ENCODE results near the gene CLIP2.

Gene CLIP2

GRCh38 chr7:74420006-74420405 is 130.8 kb downstream of the CLIP2 start:
- TF ChIP-seq RAD21 (IDR thresholded peaks at IDR 0.05; ENCODE audit: low read depth), result no peak

GRCh38 chr7:74424291-74424880 is 135.2 kb downstream of the CLIP2 start:
- TF ChIP-seq TCF12 (IDR thresholded peaks at IDR 0.05; ENCODE audit: low read depth) (no peak), YY1 (IDR thresholded peaks at IDR 0.05; ENCODE audit: low read depth) (no peak), CREB1 (IDR thresholded peaks at IDR 0.05; ENCODE audit: low read depth) (no peak), TEAD4 (IDR thresholded peaks at IDR 0.05) (no peak), EGR1 (IDR thresholded peaks at IDR 0.05) (no peak), FOXM1 (IDR thresholded peaks at IDR 0.05; ENCODE audit: borderline replicate concordance, low read depth) (no peak), CEBPB (IDR thresholded peaks at IDR 0.05) (no peak), RAD21 (IDR thresholded peaks at IDR 0.05; ENCODE audit: low read depth) (no peak)

- no peak for TF ChIP-seq EGR1 (IDR thresholded peaks at IDR 0.05)
- no peak for TF ChIP-seq YY1 (IDR thresholded peaks at IDR 0.05; ENCODE audit: low read depth)
- no peak for TF ChIP-seq TEAD4 (IDR thresholded peaks at IDR 0.05)
- TF ChIP-seq REST (IDR thresholded peaks at IDR 0.05; ENCODE audit: low read depth), result no peak
- no peak for TF ChIP-seq FOXM1 (IDR thresholded peaks at IDR 0.05; ENCODE audit: borderline replicate concordance, low read depth)
- no peak for TF ChIP-seq RAD21 (IDR thresholded peaks at IDR 0.05; ENCODE audit: low read depth)
- no peak for TF ChIP-seq TAF1 (IDR thresholded peaks at IDR 0.05; ENCODE audit: low read depth)
These were observed 138.8 kb downstream of the CLIP2 start for GRCh38 chr7:74428023-74428422.

GRCh38 chr7:74429153-74429747 is 140.0 kb downstream of the CLIP2 start:
- TF ChIP-seq TEAD4 (IDR thresholded peaks at IDR 0.05) (no peak), REST (IDR thresholded peaks at IDR 0.05; ENCODE audit: low read depth) (no peak)

GRCh38 chr7:74430961-74431466 is 141.8 kb downstream of the CLIP2 start:
- TF ChIP-seq NFIC (IDR thresholded peaks at IDR 0.05) (no peak), TEAD4 (IDR thresholded peaks at IDR 0.05) (no peak), CREB1 (IDR thresholded peaks at IDR 0.05; ENCODE audit: low read depth) (no peak), YY1 (IDR thresholded peaks at IDR 0.05; ENCODE audit: low read depth) (no peak), REST (IDR thresholded peaks at IDR 0.05; ENCODE audit: low read depth) (no peak), USF1 (IDR thresholded peaks at IDR 0.05) (no peak), RAD21 (IDR thresholded peaks at IDR 0.05; ENCODE audit: low read depth) (no peak), EP300 (IDR thresholded peaks at IDR 0.05; ENCODE audit: borderline replicate concordance) (no peak), TCF12 (IDR thresholded peaks at IDR 0.05; ENCODE audit: low read depth) (no peak)
- TF ChIP-seq, protein P1, sequence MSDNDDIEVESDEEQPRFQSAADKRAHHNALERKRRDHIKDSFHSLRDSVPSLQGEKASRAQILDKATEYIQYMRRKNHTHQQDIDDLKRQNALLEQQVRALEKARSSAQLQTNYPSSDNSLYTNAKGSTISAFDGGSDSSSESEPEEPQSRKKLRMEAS (IDR thresholded peaks at IDR 0.05), result no peak

DNA sequence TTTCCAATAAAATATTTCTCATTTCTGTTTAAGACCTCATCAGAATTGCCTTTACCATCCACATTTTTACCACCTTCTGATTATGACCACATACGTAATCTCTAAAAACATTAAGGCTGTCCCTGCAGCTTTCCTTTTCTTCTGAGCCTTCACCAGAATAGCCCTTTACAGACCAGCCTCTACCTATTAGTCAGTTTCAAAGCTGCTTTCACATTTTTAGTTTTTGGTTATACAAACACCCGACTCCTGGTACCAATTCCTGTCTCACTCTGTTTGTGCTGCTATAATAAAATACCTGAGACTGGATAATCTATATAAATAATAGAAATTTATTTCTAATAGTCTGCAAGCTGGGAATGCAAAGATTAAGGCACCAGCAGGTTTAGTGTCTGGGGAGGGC is 149.1 kb downstream of the CLIP2 start:
- no peak for TF ChIP-seq FOXM1 (IDR thresholded peaks at IDR 0.05; ENCODE audit: borderline replicate concordance, low read depth)
- TF ChIP-seq TEAD4 (IDR thresholded peaks at IDR 0.05), result no peak
- no peak for TF ChIP-seq EP300 (IDR thresholded peaks at IDR 0.05; ENCODE audit: borderline replicate concordance)
- no peak for TF ChIP-seq YY1 (IDR thresholded peaks at IDR 0.05; ENCODE audit: low read depth)
- TF ChIP-seq RAD21 (IDR thresholded peaks at IDR 0.05; ENCODE audit: low read depth), result no peak
- no peak for TF ChIP-seq USF1 (IDR thresholded peaks at IDR 0.05)
- no peak for TF ChIP-seq TAF1 (IDR thresholded peaks at IDR 0.05; ENCODE audit: low read depth)
- TF ChIP-seq CEBPB (IDR thresholded peaks at IDR 0.05), result no peak
